Stimulated activated CD4-positive, alpha-beta T cell treated with anti-CD3 and anti-CD28 coated beads, TNF-alpha, amount 100 ng/mL, for 24 hours (primary cell): ENCODE data around the gene CDH4.

Source experiments
- DNase-seq, 3 experiments: peaks; one replicate each; pipeline ENCODE4 v3.0.0-alpha.2; 2020; ENCODE audit warnings: low read depth in 3 of 3

Gene CDH4

GRCh38 chr20:61300709-61301108 lies 48.6 kb downstream of the CDH4 start:
- no peak for DNase-seq

GRCh38 chr20:61301711-61302525 lies 49.9 kb downstream of the CDH4 start:
- no peak for DNase-seq

- no peak for DNase-seq
These were observed 51.2 kb downstream of the CDH4 start for GRCh38 chr20:61303217-61303616.

DNA sequence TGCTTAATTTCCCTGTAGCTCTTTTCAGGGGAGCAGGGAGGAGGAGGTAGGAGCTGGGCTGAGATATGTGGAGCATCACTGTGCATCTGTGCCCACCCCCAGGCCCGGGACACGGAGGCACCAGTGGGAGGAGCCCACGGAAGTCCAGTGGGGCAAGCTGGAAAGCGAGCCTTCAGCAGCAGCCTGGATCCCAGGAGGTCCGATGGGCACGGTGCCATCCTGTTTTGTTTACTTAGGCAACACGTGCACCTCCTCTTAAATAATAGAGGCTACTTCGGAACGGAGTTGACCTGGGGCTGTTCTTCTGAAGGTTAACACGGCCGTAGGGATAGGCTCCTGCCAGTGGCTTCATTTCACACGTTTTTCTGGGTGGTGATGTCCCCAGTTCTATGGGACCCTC lies 51.6 kb downstream of the CDH4 start:
- DNase-seq, result no peak

DNA sequence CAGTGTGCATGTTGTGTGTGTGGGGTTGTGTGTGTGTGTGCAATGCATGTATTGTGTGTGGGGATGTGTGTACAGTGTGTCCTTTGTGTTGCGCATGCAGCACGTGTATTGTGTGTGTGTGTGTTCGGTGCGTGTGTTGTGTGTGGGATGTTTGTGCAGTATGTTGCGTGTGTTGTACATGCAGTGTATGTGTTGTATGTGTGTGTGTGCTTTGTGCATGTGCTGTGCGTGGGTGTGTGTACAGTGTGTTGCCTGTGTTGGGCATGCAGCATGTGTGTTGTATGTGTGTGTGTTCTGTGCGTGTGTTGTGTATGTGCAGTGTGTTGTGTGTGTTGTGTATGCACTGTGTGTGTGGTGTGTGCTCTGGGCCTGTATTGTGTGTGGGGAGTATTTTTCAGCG lies 52.7 kb downstream of the CDH4 start:
- no peak for DNase-seq

GRCh38 chr20:61306937-61307475 lies 54.9 kb downstream of the CDH4 start:
- DNase-seq, result no peak

DNA sequence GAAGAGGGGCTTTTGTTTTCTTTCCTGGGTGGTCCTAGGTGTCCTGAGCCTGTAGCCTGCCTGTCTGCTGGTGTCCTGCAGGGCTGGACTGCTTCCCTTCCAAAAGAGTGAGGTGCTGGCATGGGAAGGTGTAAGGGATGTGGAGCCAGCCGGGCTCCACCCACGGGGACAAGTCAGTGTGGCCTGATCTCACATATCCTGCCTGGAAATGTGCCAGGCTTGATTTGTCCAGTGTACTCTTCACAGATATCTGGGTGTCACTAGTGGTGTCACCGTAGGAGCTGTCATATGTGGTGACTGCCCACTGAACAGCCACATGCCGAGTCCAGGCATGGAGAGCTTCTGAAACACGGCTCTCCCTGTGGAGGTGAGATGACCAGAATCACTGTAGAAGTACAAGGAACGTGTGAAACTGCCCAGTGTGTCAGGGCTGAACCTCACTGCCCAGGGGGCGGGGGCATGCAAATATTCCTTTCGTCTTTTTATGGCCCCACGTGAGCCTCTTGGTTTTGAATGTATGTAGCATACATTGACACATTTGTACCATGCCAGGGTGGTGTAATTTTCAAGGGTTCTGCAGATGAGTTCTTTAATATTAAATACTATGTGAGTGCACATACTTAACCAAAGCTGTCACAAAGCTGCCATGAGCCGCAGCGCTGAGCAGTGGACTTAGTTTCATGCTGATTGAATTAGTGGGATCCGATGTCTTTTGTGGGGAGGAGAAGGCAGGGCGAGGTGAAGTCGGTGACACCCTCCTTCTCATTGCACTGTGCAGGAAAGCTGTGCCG lies 55.8 kb downstream of the CDH4 start:
- no peak for DNase-seq

DNA sequence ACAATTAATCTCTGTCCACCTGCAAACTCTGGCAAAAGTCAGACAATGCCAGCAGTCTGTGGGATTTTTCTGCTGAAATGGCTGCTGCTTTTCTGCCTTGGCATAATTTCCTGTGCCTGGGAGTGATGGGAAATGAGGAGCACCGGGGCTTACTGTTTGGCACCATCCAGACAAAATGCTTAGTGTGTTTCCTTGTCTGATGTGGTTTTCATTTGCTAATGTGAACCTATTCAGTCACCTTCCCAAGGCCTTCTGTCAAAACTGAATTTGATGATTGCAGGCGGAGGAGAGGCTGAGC lies 56.4 kb downstream of the CDH4 start:
- DNase-seq, result no peak

DNA sequence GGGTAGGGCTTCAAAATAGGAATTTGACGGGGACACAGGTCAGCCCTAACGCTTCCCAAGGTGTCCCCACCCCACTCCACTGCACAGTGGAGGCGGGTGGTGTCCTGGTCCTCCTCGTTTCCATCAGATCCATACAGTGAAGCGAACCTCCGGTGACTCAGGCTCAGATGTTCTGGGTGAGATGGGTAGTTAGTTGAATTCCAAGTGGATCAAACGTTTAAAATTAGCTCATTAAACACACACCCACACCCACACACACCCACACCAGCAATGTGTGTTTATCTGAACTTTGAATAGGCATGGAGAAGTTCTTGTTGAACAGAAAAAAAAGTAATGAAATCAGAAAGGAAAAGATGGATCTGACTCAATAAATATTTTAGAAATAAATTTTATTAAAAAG lies 58.9 kb downstream of the CDH4 start:
- no peak for DNase-seq

GRCh38 chr20:61311656-61312387 lies 59.8 kb downstream of the CDH4 start:
- DNase-seq, result no peak

DNA sequence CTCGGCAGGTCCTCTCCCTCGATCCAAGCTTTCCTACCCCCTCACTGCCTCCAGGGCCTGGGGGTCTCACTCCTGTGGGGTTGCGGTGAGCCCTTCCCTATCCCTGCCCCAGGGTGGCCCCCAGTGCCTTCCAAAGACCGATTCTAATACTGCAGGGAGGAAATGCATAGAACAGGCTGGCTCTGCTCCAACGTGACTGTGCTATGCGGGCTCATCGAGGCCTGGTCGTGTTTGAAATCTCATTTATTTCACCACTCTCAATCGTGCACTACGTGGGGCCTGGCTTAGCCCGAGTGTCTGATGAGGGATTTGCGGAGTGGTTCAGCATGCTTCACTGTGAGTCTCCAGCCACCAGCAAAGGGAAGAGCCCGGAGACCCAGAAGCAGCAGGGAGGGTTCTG lies 60.9 kb downstream of the CDH4 start:
- DNase-seq, result no peak

GRCh38 chr20:61313396-61313795 lies 61.3 kb downstream of the CDH4 start:
- no peak for DNase-seq

DNA sequence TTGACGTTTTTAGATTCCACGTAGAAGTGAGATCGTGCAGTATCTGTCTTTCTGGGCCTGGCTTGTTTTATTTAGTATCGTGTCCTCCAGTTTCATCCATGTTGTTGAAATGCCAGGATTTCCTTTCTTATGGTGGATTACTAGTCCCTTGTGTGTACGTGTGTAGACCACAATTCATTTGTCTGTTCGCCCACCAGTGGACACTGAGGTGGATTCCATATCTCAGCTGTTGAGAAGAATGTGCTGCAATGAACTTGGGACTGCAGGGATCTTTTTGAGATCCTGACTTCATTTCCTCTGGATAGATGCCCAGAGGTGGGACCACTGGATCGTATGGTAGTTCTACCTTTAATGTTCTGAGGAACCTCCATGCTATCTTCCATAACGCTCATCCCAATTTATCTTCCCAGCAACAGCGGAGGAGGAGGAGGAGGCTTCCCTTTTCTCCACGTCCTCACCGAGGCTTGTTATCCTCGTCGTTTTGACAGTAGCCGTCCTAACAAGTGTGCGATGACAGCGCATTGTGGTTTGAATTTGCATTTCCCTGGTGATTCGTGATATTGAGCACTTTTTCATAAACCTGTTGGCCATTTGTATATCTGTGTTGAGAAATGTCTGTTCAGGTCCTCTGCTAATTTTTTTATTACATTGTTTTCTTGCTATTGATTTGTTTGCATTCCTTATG lies 62.4 kb downstream of the CDH4 start:
- no peak for DNase-seq

DNA sequence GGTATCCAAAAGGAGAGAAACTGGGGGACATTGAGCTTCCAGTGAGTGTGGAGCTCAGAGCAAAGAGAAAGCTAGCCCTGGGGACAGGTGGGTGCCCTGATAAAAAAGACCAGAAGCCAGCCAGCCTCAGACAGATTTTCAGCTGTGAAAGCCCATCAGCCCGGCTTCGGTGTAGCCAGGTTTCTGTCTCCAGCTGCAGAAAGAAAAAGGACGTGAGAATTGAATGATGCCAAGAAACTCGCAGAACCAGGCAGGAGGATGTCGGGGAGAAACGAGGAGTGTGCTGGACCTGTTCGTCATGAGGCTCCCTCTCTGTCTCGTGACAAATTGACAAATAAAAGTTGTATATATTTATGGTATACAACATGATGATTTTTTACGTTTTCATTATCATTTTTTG lies 63.3 kb downstream of the CDH4 start:
- DNase-seq, result no peak

DNA sequence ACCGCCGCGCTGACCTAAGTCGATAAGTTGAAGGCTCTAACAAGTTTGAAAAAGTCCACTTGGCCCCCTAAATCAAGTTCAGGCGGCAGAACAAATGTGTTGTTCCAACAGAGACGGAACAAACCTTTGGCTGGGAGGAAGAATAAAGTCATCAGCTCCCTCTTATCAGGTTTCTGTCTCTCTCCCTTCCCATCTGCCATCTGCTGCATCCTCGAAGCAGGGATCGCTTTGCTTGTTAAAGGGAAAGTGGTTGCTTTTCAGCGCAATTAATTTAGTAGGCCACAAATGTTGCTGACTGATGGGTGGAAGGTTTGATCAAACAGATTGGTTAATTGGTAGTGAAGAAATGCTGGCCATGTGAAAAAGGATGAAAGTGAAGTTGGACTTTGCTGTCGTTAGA lies 64.3 kb downstream of the CDH4 start:
- no peak for DNase-seq

DNA sequence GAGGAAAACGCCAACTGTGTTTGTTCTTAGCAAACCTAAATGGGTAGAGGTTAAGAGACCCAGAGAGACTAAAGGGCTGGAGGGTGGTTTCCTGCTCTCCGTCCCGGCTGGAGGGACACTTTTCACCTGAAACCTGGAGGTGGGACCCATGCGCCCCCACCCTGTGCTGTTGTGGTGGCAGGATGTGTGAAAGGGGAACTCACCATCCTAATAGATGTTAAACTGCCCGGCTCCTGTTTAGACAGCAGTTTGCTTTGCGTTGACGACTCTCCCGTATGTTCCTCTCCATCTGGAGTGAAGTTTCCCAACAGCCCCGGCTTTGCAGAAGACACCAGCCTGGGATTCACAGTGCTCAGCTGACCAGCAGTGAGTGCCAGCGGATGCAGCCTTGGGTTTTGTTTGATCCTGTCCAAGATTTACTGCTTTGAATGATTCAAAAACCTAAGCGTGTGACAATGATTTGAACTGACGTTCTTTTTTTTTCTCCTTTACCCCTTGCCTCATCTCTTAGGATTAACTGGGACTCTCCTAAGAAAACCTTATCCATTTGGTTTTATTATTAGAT lies 66.0 kb downstream of the CDH4 start:
- DNase-seq, result no peak

GRCh38 chr20:61320691-61321425 lies 68.8 kb downstream of the CDH4 start:
- DNase-seq, result no peak

DNA sequence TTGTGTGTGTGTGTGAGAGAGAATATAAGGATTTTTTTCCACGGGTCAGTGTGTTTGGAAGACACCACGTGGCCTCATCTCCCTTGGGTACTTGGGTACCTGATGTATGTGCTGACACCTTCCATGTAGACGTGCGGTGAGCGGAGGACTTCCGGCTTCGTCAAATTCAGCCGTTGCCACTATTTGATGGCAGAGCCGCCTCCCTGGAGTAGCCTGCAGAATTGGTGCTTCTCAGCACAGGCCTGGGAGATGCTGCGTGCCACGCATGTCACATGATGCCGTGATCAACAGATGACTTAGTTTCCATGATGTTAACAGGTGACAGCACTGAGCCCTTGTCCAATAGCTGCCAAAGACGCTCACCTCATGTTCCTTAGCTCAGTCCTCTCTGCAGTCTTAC lies 69.4 kb downstream of the CDH4 start:
- no peak for DNase-seq

DNA sequence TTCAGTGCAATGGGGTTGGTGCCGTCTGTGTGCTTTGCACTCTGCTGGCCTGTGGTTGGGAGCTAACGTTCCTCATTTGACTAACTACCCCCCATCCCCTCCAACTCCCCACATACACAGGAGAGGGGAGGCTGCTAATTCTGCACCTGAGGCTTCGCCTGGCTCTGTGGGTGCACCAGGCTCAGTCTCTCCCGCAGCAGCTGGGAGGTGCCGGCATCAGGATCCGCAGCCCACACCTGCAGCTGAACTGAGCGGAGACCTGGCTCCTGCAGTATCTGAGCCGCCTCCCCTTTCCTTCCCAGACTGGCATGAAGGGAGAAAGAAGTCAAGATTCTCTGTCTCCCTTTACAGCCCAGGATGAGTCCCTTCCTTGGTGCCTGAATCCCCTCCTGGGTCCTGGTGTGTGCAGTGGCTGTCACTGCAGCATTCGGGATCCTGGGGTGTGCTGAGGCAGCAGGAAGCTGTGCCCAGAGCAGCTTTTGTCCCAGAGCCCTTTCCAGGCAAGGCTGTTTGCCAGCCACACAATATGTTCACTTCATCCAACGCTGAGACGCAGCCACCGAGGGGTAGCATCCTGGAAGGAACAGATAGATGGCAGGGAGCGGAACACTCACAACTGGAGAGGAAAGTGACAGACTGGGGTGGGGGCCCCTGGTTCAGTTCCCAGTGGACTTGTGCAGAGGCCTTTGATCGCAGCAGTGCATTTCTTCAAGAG lies 70.2 kb downstream of the CDH4 start:
- no peak for DNase-seq

DNA sequence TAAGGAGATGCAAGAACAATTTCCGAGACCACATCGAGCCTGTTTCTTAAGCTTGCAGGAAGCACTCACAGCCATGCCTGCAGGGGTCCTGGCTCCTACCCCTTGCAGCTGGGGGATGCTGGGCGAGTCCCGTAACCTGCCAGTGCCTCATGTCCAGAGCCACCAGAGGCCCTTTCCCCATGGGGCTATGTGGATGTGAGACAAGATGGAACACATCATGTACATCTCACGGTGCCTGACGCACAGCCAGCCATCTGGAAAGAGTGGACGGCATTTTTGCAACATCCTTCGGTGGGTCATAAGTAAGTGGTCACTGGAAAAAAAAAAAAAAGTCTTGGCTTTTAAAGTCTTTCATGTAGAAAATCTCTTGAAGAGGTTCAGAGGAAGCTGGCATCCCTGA lies 72.8 kb downstream of the CDH4 start:
- no peak for DNase-seq
